Epithelial cell of esophagus (primary cell): ENCODE measurements around the gene MSH3.
A peak's percentile ranks its signal among the peaks of the same experiment; 100 is the strongest.

ENCODE experiments used
- DNase-seq: peaks from one replicate; pipeline ENCODE4 v3.0.0; 2010; ENCODE audit warnings: low read depth
- H3K4me3 ChIP-seq: 2 replicates; pipeline ENCODE4 v1.5.1; 2011; ENCODE audit warnings: mild to moderate bottlenecking, low read length, control low read depth
- CTCF ChIP-seq: IDR thresholded peaks from 2 replicates; pipeline ENCODE4 v1.5.1; 2011; ENCODE audit warnings: low read depth, mild to moderate bottlenecking, low read length, control low read depth, inconsistent platforms; ENCODE audit not compliant: insufficient read depth; ENCODE audit errors: missing control alignments

The MSH3 gene

GRCh38 chr5:80631278-80632259 lies 22.9 kb upstream of the MSH3 start:
- H3K4me3 ChIP-seq, result no peak overlapping the region
- no peak for DNase-seq
- no peak for TF ChIP-seq CTCF

GRCh38 chr5:80632700-80633099 lies 21.8 kb upstream of the MSH3 start:
- no peak for DNase-seq
- no peak overlapping the region for H3K4me3 ChIP-seq
- no peak for TF ChIP-seq CTCF

GRCh38 chr5:80634193-80634592 lies 20.3 kb upstream of the MSH3 start:
- no peak for TF ChIP-seq CTCF
- H3K4me3 ChIP-seq, result no peak overlapping the region
- DNase-seq, result no peak

GRCh38 chr5:80641353-80641752 lies 13.1 kb upstream of the MSH3 start:
- H3K4me3 ChIP-seq, result no peak overlapping the region
- peak; percentile 11 for DNase-seq
- TF ChIP-seq CTCF, result no peak

- DNase-seq, result no peak
- no peak overlapping the region for H3K4me3 ChIP-seq
- no peak for TF ChIP-seq CTCF
These were observed 9.6 kb upstream of the MSH3 start for GRCh38 chr5:80644900-80645299.

GRCh38 chr5:80646926-80647325 lies 7.5 kb upstream of the MSH3 start:
- DNase-seq, result no peak
- no peak for TF ChIP-seq CTCF
- H3K4me3 ChIP-seq, result no peak overlapping the region

GRCh38 chr5:80653502-80653901 lies 950 bp upstream of the MSH3 start:
- DNase-seq, result no peak
- H3K4me3 ChIP-seq, result peak overlapping the region; percentile 62
- TF ChIP-seq CTCF, result no peak
